Activated CD4-positive, alpha-beta T cell treated with anti-CD3 and anti-CD28 coated beads, Interleukin-2, amount 10 ng/mL, durations not matched to agents 24 days and 14 days (primary cell): ENCODE results near the gene ZNF14. TPM values are rescaled to one million over a fixed set of nuclear protein-coding genes. Genes with fewer than 3 reads are reported as not detected.

Experiments
- DNase-seq: peaks from one replicate; pipeline ENCODE4 v3.0.0; 2022
- H3K27ac Mint-ChIP-seq: one replicate; pipeline ENCODE4 v1.8.0; 2022; ENCODE audit warnings: mild to moderate bottlenecking, mixed read lengths
- H3K27me3 Mint-ChIP-seq: one replicate; pipeline ENCODE4 v1.8.0; 2022; ENCODE audit warnings: mixed read lengths
- H3K36me3 Mint-ChIP-seq: one replicate; pipeline ENCODE4 v1.8.0; 2022; ENCODE audit warnings: low read depth, mild to moderate bottlenecking, mixed read lengths
- H3K4me1 Mint-ChIP-seq: one replicate; pipeline ENCODE4 v1.8.0; 2021; ENCODE audit warnings: mixed read lengths
- H3K4me3 Mint-ChIP-seq: one replicate; pipeline ENCODE4 v1.8.0; 2022; ENCODE audit warnings: mild to moderate bottlenecking, moderate library complexity, mixed read lengths
- H3K9me3 Mint-ChIP-seq: one replicate; pipeline ENCODE4 v1.8.0; 2021; ENCODE audit warnings: mixed read lengths
- intact Hi-C: fragments of 100-400 bp; cut with micrococcal nuclease; formaldehyde crosslinking; loops from one replicate; pipeline ENCODE4 v1.15.1; 2023
- total RNA-seq: library from RNA; stranded (reverse); gene quantifications from 2 replicates; pipeline ENCODE4 v1.2.3, GENCODE V29; 2022

Gene ZNF14
- total RNA-seq, 1 donor from 2014 or later: 4.8 TPM

DNA sequence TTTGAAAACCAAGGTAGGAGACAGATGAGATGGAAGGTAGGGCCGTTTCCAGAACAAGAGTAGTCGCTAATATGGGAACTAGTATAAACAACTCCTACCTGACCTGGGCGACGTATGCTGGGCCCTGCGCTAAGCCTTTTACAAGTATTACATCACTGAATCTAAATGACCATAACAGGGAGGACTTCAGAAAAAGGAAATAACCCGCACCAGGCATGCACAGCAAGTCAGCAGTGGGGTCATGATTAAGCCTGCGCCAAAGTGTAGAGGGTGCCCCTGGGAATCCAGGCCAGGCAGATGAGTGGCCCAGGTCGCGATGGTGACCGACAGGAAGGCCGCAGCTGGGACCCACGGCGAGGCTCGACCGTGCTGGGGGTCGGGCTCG lies 70.0 kb downstream of the ZNF14 start:
- peaks cover 42% of the 10 kb centered on the region for H3K36me3 Mint-ChIP-seq
- intact Hi-C loops: loop anchor here (1.0 to 10.0 kb wide), 6 partner anchors 21 to 762 kb away; partner anchors contain the start of genes PBX4 and ZNF93
- H3K4me3 Mint-ChIP-seq: peak overlapping the region; percentile 97
- no peaks in the 10 kb centered on the region for H3K9me3 Mint-ChIP-seq
- no peaks in the 10 kb centered on the region for H3K27me3 Mint-ChIP-seq
- H3K27ac Mint-ChIP-seq: peak overlapping the region; percentile 95
- H3K4me1 Mint-ChIP-seq: peaks cover 31% of the 10 kb centered on the region
- peak; percentile 62 for DNase-seq

DNA sequence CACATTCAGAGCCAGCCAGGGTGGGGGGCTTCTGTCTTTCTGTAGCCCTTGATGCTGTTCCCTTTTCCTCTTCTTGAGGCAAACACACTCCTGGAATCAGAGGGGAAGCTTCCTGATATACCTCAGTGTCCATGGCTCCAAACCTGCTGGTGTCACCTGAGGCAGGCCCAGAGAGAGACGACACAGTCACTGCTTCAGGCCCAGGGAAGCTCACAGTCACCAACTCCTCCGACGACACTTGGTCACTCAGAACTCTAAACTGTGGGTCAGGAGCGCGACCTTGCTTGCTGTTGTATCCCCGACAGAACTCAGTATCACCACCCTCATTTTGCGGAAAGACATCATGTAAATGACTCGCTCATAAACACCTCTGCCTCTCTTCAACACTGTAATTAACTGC lies 70.6 kb downstream of the ZNF14 start:
- Mint-ChIP-seq H3K27me3 (no peaks in the 10 kb centered on the region), H3K27ac (peak overlapping the region; percentile 95), H3K4me3 (peak overlapping the region; percentile 97)

DNA sequence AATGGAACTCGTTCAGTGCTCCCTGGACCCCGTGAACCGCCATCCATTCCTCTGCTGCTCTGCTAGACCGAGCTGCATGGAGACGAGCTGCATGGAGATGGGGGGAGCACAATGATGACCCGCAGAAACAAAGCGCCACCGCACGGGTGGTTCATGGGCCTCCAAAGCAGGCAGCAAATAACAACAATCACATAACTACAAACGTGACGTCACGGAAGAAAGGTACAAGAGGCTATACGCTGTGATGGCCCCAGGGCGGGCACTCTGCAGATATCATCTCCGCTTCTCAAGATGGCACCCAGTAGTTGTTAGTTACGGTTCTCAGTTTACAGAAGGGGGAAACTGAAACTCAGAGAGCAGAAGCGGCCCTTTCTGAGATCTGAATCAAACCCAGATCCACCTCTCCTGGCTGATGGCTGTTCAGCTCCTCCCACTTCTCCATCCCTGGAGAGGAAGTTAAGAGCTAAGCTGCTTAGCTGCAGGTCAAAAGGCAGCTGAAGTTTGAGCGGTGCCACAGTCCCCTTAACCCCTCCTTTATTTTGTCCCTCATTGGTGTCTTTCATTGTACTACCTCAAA lies 71.1 kb downstream of the ZNF14 start:
- peaks cover 27% of the 10 kb centered on the region for H3K4me1 Mint-ChIP-seq
- H3K27me3 Mint-ChIP-seq: no peaks in the 10 kb centered on the region
- intact Hi-C loops: loop anchor here (2.0 to 10.0 kb wide), 4 partner anchors 43 to 763 kb away; partner anchors contain the start of genes PBX4 and ZNF93

More for the DNA sequence above, 70.6 kb downstream of the ZNF14 start:
- H3K9me3 Mint-ChIP-seq: no peaks in the 10 kb centered on the region
- H3K4me1 Mint-ChIP-seq: peaks cover 27% of the 10 kb centered on the region
- intact Hi-C loops: loop anchor here (2.0 to 10.0 kb wide), 4 partner anchors 44 to 762 kb away; partner anchors contain the start of genes PBX4 and ZNF93
- peak; percentile 69 for DNase-seq
- peaks cover 46% of the 10 kb centered on the region for H3K36me3 Mint-ChIP-seq

DNA sequence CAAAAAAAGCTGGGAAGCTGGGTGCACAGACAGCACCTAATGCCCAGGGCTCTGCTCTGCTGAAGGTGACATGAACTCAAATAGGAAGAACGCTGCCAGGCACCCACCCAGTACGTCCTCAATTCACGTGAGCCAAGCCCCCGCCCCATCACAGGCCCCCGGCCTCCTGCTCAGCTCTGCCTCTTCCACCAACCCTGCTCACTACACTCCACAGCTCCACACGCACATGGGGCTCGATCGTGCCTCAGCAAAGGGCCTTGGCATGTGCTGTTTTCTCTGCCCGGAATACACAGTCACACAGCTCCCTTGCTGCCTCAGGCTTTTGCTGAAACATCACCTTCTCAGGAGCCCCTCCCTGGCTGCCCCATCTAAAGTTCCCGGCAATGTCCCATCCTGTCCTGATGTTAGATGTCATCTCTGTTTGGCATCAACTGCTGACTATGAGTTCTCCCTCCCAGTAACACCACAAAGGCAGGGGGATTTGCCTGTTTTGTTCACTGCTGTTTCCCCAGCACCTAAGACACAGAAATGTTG lies 71.7 kb downstream of the ZNF14 start:
- Mint-ChIP-seq H3K27me3 (no peaks in the 10 kb centered on the region), H3K9me3 (no peaks in the 10 kb centered on the region), H3K4me3 (peak overlapping the region; percentile 97), H3K27ac (peak overlapping the region; percentile 95), H3K4me1 (peaks cover 27% of the 10 kb centered on the region), H3K36me3 (peaks cover 53% of the 10 kb centered on the region)
- DNase-seq: no peak
- intact Hi-C loops: loop anchor here (10.0 kb wide), 2 partner anchors 244 to 764 kb away; partner anchors contain the start of gene ZNF93

More for the DNA sequence above, 71.1 kb downstream of the ZNF14 start:
- peak; percentile 81 for DNase-seq
- peak overlapping the region; percentile 95 for H3K27ac Mint-ChIP-seq
- H3K4me3 Mint-ChIP-seq: peak overlapping the region; percentile 97
- no peaks in the 10 kb centered on the region for H3K9me3 Mint-ChIP-seq
- peaks cover 48% of the 10 kb centered on the region for H3K36me3 Mint-ChIP-seq

Other genes starting within 250 kb of the ZNF14 start
- 3.3 and 4.4 TPM in 2 replicates for gene TSSK6, start 217.6 kb downstream of the ZNF14 start, total RNA-seq
- gene NDUFA13, start 216.9 kb downstream of the ZNF14 start, total RNA-seq: 370 and 391 TPM in 2 replicates
- 11.4 and 14.6 TPM in 2 replicates for gene YJEFN3, start 204.2 kb downstream of the ZNF14 start, total RNA-seq
- gene CILP2, start 194.8 kb downstream of the ZNF14 start, total RNA-seq: 0.14 TPM in 2 replicates
- gene PBX4, start 114.4 kb downstream of the ZNF14 start, total RNA-seq: 19.2 and 20.5 TPM in 2 replicates
- 21.9 and 23.9 TPM in 2 replicates for gene LPAR2, start 104.9 kb downstream of the ZNF14 start, total RNA-seq
- gene GMIP, start 89.5 kb downstream of the ZNF14 start, total RNA-seq: 56.1 and 61.2 TPM in 2 replicates
- 85.9 and 89.2 TPM in 2 replicates for gene ATP13A1, start 69.4 kb downstream of the ZNF14 start, total RNA-seq
- gene ZNF101, start 64.3 kb downstream of the ZNF14 start, total RNA-seq: 44.2 and 45.5 TPM in 2 replicates
- 13.3 and 16.2 TPM in 2 replicates for gene ZNF506, start 88.6 kb upstream of the ZNF14 start, total RNA-seq
- gene ZNF253, start 132.8 kb upstream of the ZNF14 start, total RNA-seq: 8.0 and 9.4 TPM in 2 replicates
- gene ZNF93, start 167.8 kb upstream of the ZNF14 start, total RNA-seq: 7.2 and 8.3 TPM in 2 replicates